ENCODE results near the gene TDG.
"Not testable (repeated sequence)": the region's sequence is repeated elsewhere in the genome, so short reads cannot be mapped to it uniquely, and the experiment has no call there.

TDG gene

DNA sequence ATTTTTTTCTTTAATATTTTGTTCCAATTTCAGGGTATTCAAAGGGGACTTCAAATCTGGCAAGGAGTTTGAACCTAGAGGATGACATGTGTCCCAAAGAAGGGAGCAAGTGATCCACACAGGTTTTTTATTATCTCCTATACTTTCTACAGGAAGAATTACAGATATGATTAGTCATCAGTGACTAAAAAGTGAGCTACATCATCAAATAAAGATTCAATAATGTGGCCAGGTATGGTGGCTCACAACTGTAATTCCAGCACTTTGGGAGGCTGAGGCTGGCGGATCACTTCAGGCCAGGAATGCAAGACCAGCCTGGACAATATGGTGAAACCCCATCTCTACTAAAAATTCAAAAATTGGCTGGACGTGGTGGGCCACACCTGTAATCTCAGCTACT lies 60.1 kb downstream of the TDG start:
- DNase-seq: no peak

- DNase-seq: no peak
These were observed 61.3 kb downstream of the TDG start for GRCh38 chr12:104026841-104027599.

GRCh38 chr12:104030596-104030995 lies 64.9 kb downstream of the TDG start:
- not testable (repeated sequence) for DNase-seq

DNA sequence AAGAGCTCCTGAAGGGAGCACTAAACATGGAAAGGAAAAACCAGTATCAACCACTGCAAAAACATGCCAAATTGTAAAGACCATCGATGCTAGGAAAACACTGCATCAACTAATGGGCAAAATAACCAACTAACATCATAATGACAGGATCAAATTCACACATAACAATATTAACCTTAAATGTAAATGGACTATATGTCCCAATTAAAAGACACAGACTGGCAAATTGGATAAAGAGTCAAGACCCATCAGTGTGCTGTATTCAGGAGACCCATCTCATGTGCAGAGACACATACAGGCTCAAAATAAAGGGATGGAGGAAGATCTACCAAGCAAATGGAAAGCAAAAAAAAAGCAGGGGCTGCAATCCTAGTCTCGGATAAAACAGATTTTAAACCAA lies 70.5 kb downstream of the TDG start:
- not testable (repeated sequence) for DNase-seq
